NT2/D1 (cell line): ENCODE results near the gene MATN3.

ENCODE experiments used
- SUZ12 ChIP-seq: IDR thresholded peaks from 2 replicates; pipeline ENCODE4 v1.6.1; 2011; ENCODE audit not compliant: insufficient read length, insufficient read depth; ENCODE audit errors: extremely low read depth
- YY1 ChIP-seq: IDR thresholded peaks from 2 replicates; pipeline ENCODE4 v1.6.1; 2011; ENCODE audit not compliant: insufficient read length, insufficient read depth

DNA sequence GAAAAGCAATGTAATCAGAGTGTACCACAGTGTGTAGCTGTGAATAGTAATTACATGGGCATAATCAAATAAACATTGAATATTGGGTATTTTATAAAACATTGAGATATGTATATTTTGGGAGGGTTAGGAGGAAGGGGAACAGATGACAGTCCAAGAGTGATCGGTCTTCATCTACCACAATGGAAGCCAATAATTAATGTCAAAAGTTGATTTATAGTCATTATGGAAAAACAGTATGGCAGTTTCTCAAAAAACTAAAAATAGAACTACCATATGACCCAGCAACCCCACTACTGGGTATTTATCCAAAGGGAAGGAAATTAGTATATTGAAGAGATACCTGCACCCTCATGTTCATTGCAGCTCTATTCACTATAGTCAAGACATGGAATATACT, 44.8 kb upstream of the MATN3 start:
- TF ChIP-seq YY1 = no peak
- TF ChIP-seq SUZ12 = no peak
